IPS-15b (cell line): ENCODE data around the gene SLC4A2.
A peak's percentile ranks its signal among the peaks of the same experiment; 100 is the strongest.

Source experiments
- H3K27me3 ChIP-seq: one replicate; pipeline ENCODE4 v1.6.1; 2013; ENCODE audit warnings: low read length; ENCODE audit not compliant: control insufficient read depth, insufficient read depth
- H3K36me3 ChIP-seq: one replicate; pipeline ENCODE4 v1.6.1; 2013; ENCODE audit warnings: low read length; ENCODE audit not compliant: control insufficient read depth, insufficient read depth
- H3K4me1 ChIP-seq: one replicate; pipeline ENCODE4 v1.6.1; 2013; ENCODE audit warnings: mild to moderate bottlenecking, low read length; ENCODE audit not compliant: control insufficient read depth, insufficient read depth
- H3K4me3 ChIP-seq: one replicate; pipeline ENCODE4 v1.5.1; 2013; ENCODE audit warnings: low read depth, low read length
- H3K9ac ChIP-seq: one replicate; pipeline ENCODE4 v1.6.1; 2013; ENCODE audit warnings: low read depth, mild to moderate bottlenecking, low read length
- H3K9me3 ChIP-seq: one replicate; pipeline ENCODE4 v1.6.1; 2013; ENCODE audit warnings: mild to moderate bottlenecking, low read length; ENCODE audit not compliant: control insufficient read depth, insufficient read depth

The SLC4A2 gene

DNA sequence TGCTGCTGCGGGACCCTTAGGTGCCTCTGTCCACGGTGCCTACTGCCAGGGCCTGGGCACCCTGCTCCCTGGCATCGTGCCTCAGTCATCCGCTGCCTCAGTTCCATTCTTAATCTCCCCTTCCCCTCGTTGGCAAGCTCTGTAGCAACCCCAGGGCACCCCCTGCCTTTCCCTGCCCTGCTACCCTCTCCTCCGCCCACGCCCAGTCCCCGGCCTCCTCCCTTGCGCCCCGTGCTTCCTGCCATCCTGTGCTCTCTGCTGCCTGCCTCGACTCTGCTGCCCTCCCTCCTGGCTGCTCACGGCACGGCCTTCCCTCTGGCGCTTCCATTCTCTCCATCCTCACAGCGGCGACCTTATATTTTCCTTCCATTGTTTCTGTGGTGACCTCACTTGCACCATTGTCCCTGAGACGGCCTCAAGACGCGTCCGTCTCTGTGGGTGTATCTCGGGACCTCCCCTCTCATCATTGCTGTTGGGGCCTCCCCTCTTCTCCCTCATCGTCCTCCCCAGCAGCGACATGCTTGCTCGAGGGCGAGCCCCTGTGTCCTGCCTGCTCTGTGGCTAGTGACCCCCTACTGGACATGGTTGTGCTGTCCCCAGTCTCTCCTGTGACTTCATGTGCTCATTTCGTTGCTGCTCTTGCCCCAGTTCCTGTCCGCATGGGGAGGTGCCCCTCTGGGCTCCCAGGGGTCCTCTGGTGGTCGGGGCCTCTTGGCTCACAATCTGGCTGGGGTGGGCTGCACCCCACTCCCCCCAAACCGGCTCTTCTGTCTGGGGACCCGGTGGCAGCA, 62.2 kb downstream of the SLC4A2 start:
- H3K36me3 ChIP-seq: peaks cover 21% of the 10 kb centered on the region
- H3K27me3 ChIP-seq: peaks cover 14% of the 10 kb centered on the region
- no peak overlapping the region for H3K4me3 ChIP-seq
- no peaks in the 10 kb centered on the region for H3K9me3 ChIP-seq
- H3K9ac ChIP-seq: no peak overlapping the region
- peaks cover 1% of the 10 kb centered on the region for H3K4me1 ChIP-seq

DNA sequence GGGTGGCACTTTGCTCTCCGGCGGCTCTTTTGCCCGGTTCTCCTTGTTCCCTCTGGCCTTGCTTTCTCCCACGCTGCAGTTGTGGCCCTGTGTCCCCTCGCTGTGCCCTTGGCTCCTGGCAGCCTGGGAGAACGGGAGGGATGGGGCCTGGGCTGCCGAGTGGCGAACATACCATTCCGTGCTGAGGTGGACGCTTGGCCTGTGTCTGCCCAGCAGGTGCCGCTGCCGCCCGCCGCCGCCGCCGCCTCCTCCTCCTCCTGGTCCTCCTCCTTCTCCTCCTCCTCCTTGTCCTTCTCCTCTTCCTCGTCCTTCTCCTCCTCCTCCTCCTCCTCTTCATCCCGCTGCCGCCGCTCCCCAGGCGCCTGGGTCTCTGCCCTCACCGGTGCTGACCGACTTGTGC, 62.9 kb downstream of the SLC4A2 start:
- Histone ChIP-seq H3K36me3 (peaks cover 21% of the 10 kb centered on the region), H3K4me3 (no peak overlapping the region), H3K27me3 (peaks cover 19% of the 10 kb centered on the region), H3K9me3 (no peaks in the 10 kb centered on the region), H3K4me1 (peaks cover 5% of the 10 kb centered on the region), H3K9ac (no peak overlapping the region)

DNA sequence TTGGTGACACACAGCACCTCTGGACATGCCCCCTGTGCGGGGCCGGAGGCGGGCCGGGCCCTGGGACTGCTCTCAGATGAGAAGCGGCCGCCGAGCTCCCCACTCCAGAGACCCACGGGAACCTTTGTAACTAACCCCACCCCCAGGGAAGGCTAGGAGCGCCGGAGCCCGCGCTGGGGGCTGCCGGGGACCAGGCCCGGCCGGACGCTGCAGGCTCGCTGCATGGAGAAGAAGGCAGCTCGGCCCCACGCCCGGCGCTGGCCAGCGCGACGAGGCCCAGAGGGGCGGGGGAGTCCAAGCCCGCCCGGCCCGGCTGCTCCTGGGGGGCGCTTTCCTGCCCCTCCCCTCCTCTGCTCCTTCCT, 63.4 kb downstream of the SLC4A2 start:
- no peaks in the 10 kb centered on the region for H3K9me3 ChIP-seq
- peaks cover 21% of the 10 kb centered on the region for H3K36me3 ChIP-seq

DNA sequence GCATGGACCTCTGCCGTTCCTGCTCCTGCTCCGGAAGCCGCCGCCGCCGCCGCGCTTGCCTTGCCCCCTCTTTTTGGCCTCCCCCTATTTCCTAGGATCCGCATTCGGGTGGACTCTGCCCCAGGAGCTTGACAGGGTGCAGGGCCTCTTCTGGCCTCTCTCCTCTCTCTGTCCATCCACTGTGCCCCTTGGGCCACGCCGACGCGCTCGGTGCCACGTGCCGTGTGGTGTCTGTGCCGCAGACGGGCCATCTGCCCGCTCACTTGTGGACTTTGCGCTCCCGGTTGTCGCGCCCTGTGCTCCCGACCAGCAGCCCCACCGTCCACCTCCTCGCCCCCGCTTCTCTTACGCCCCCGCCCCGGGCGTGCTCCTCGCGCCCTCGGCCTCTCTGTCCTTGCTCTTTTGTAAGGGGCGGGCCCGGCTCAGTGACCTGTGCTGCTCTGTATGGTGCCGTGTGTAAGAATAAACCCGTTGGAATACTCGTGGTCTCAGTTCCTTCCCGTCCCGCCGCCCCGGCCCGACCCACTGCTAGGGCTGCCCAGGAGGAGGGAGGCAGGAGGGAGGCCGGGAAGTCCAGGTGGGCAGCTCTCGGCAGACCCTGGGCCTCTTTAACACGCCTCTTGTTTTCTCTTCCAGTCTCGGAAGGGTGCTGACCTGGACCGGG, 63.9 kb downstream of the SLC4A2 start:
- H3K36me3 ChIP-seq: peaks cover 21% of the 10 kb centered on the region
- H3K9ac ChIP-seq: no peak overlapping the region
- H3K9me3 ChIP-seq: no peaks in the 10 kb centered on the region
- peaks cover 5% of the 10 kb centered on the region for H3K4me1 ChIP-seq
- H3K4me3 ChIP-seq: no peak overlapping the region
- H3K27me3 ChIP-seq: peaks cover 24% of the 10 kb centered on the region

More for the DNA sequence above, 63.4 kb downstream of the SLC4A2 start:
- Histone ChIP-seq H3K27me3 (peaks cover 24% of the 10 kb centered on the region), H3K4me3 (no peak overlapping the region), H3K4me1 (peaks cover 5% of the 10 kb centered on the region), H3K9ac (no peak overlapping the region)

DNA sequence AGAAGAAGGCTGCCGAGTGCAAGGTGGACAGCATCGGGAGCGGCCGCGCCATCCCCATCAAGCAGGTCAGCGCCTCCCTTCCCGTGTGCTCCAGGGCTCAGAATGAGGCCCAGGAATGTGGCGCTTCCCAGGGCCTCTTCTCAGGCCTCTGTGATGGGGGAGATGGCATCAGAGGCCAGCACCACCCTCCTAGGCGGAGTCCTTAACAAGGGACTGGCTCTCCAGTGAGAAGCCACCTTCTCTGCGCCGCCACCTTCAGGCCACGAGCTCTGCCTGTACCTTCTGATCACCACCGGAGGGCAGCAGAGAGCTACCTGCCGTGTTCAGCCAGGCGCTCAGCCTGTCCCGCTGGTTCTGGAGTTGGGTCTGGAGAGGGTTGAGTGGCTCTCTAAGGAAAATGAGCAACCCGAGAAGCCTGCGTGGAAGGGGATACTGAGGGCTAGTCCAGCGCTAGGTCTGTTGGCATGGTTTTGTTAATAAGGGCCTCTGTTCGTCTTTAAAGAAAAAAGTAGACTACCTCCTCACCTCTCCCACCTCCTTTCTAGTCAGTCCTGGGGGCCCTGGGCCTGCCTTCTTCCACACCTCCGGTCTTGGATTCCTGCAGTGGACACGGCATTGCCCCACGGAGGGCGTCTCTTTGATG, 64.6 kb downstream of the SLC4A2 start:
- Histone ChIP-seq H3K36me3 (peaks cover 18% of the 10 kb centered on the region), H3K9me3 (no peaks in the 10 kb centered on the region)

DNA sequence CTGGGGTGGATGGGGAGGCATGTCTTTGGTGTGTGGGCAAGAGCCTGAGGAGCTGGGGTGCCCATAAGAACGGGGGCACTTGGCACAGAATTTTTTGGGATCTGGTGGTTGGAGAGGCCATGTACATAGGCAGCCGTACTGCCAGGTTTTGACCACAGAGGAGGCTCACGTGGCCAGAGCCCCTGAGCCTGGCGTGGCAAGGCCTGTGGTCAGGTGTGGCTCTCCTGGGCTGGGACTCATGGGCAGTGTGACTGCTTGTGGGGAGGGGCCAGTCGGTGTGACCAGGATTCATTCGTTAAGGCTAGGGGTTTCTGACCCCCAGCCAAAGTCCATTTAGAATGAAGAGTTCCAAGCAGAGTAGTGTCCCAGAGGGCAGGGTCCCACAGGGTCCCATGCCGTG, 65.1 kb downstream of the SLC4A2 start:
- Histone ChIP-seq H3K4me3 (no peak overlapping the region), H3K9me3 (no peaks in the 10 kb centered on the region), H3K4me1 (peaks cover 5% of the 10 kb centered on the region), H3K9ac (no peak overlapping the region), H3K27me3 (peaks cover 24% of the 10 kb centered on the region), H3K36me3 (peaks cover 20% of the 10 kb centered on the region)

More for the DNA sequence above, 64.6 kb downstream of the SLC4A2 start:
- Histone ChIP-seq H3K4me1 (peaks cover 5% of the 10 kb centered on the region), H3K4me3 (no peak overlapping the region), H3K27me3 (peaks cover 24% of the 10 kb centered on the region), H3K9ac (no peak overlapping the region)

DNA sequence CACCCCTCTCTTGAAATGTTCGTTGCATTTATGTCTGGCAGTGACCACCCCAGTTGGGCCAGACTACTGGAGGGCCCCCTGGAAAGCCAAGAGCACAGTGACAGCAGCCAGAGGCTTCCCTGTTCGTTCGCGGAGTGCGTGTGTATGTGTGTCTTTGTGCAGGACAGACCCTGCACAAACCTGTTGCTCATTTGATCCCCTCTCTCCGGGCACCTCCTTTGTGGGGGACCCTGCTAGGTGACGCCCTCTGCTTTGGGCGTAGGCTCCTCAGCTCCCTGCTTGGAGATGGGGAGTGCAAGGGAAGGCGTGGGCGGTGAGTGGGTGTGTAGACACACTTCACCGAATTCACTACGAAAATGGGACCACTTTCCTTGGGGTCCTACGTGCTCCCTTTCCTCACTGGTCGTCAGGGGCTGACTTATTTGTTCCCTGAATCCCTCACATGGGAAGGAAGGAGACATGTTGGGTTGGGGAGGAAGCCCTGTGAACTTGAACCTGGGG, 65.6 kb downstream of the SLC4A2 start:
- Histone ChIP-seq H3K36me3 (peaks cover 17% of the 10 kb centered on the region), H3K9ac (no peak overlapping the region), H3K9me3 (no peaks in the 10 kb centered on the region), H3K4me3 (peak overlapping the region; percentile 62), H3K4me1 (peaks cover 5% of the 10 kb centered on the region), H3K27me3 (peaks cover 24% of the 10 kb centered on the region)

DNA sequence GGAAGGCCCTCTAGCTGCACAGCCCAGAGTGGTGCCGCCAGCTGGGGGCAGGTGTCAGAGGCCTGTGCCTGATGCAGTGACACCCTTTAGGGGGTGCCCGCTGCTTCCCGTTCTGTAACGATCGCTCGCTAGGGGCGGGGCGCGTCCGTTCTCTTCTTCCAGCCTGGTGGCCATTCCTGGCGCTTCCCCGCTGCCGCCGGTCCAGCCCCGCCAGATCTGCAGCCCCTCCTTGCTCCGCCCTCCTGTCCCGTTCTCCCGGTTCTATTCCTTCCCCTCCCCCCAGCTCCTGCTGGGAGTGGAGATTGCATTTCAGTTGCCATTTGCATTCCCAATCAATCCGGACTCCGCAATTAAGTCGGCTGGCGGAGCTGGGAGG, 66.1 kb downstream of the SLC4A2 start:
- H3K9ac ChIP-seq: no peak overlapping the region
- peaks cover 5% of the 10 kb centered on the region for H3K4me1 ChIP-seq
- peak overlapping the region; percentile 62 for H3K4me3 ChIP-seq
- peaks cover 24% of the 10 kb centered on the region for H3K27me3 ChIP-seq
- no peaks in the 10 kb centered on the region for H3K9me3 ChIP-seq
- H3K36me3 ChIP-seq: peaks cover 14% of the 10 kb centered on the region

DNA sequence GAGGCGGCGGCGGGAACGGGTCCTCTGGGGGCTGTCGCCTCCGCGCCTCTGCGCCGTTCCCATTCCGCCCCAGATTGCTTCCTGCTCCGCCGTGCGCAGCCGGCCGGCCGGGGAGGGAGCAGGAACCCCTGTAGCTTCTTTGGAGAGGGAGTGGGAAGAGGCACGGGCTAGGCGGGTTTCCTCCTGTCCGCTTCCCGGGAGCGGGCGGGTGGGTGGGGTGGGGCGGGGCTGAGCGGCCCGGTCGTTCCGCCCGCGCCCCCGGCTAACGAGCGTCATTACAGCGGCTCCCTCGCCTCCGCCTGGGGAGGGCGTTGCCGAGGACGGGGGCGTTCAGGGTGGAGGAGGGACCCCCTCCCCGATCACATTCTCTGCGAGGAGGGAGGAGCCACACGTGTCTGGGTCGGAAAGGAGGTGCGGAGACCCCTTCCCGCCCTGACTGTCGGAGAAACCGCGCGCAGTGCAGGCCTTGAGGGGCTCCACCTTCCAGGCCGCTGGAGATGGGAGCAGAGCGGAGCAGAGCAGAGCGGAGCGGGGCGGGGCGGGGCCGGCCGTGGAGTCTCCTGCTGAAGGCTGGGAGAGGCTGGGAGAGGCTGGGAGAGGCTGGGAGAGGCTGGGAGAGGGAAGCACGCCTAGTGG, 66.6 kb downstream of the SLC4A2 start:
- Histone ChIP-seq H3K27me3 (peaks cover 24% of the 10 kb centered on the region), H3K36me3 (peaks cover 12% of the 10 kb centered on the region), H3K4me3 (peak overlapping the region; percentile 62), H3K9me3 (no peaks in the 10 kb centered on the region), H3K9ac (no peak overlapping the region), H3K4me1 (peaks cover 5% of the 10 kb centered on the region)
